SHP77 (cell line): ENCODE results near the gene GSG1L.
"Not testable (repeated sequence)": the region's sequence is repeated elsewhere in the genome, so short reads cannot be mapped to it uniquely, and the experiment has no call there.

Experiments
- DNase-seq, 2 experiments: peaks; one replicate each; lab custom pipeline; 2025; lab: John Stamatoyannopoulos, UW

Gene GSG1L

GRCh38 chr16:27756206-27756970 lies 307.1 kb downstream of the GSG1L start:
- no peak for DNase-seq

GRCh38 chr16:27754788-27755690 lies 308.5 kb downstream of the GSG1L start:
- DNase-seq, result no peak

- DNase-seq, result no peak
These were observed 310.0 kb downstream of the GSG1L start for GRCh38 chr16:27753563-27753962.

GRCh38 chr16:27752241-27752640 lies 311.3 kb downstream of the GSG1L start:
- no peak for DNase-seq

GRCh38 chr16:27751676-27752075 lies 311.8 kb downstream of the GSG1L start:
- DNase-seq, result no peak

- DNase-seq, result no peak
These were observed 312.3 kb downstream of the GSG1L start for GRCh38 chr16:27751233-27751632.

GRCh38 chr16:27749946-27750345 lies 313.6 kb downstream of the GSG1L start:
- DNase-seq, result no peak

GRCh38 chr16:27749547-27749875 lies 314.0 kb downstream of the GSG1L start:
- no peak for DNase-seq

GRCh38 chr16:27748868-27749546 lies 314.5 kb downstream of the GSG1L start:
- no peak for DNase-seq

- no peak for DNase-seq
These were observed 315.6 kb downstream of the GSG1L start for GRCh38 chr16:27747946-27748345.

- DNase-seq, result no peak
These were observed 317.2 kb downstream of the GSG1L start for GRCh38 chr16:27746076-27746855.

GRCh38 chr16:27745348-27745747 lies 318.2 kb downstream of the GSG1L start:
- DNase-seq, result no peak

GRCh38 chr16:27743963-27744362 lies 319.6 kb downstream of the GSG1L start:
- DNase-seq, result no peak

- DNase-seq, result not testable (repeated sequence)
These were observed 320.5 kb downstream of the GSG1L start for GRCh38 chr16:27743001-27743400.

- DNase-seq, result no peak
These were observed 321.2 kb downstream of the GSG1L start for GRCh38 chr16:27742333-27742732.

GRCh38 chr16:27740496-27741201 lies 322.9 kb downstream of the GSG1L start:
- DNase-seq, result no peak

- no peak for DNase-seq
These were observed 323.7 kb downstream of the GSG1L start for GRCh38 chr16:27739606-27740357.

GRCh38 chr16:27738596-27738995 lies 324.9 kb downstream of the GSG1L start:
- DNase-seq, result no peak
